SK-N-MC (cell line): ENCODE results near the gene CYB561.

Experiments used
- DNase-seq: peaks from one replicate; pipeline ENCODE4 v3.0.0-alpha.2; 2011; ENCODE audit warnings: low read depth, low spot score
- H3K27ac ChIP-seq: fragments of 200-600 bp; sonication (generic); 2 replicates; pipeline ENCODE4 v1.5.1; 2016; ENCODE audit warnings: mixed run types
- H3K36me3 ChIP-seq: fragments of 200-600 bp; sonication (generic); 2 replicates; pipeline ENCODE4 v1.6.1; 2017; ENCODE audit warnings: antibody characterized with exemption, low read length, mixed read lengths; ENCODE audit not compliant: insufficient read depth
- H3K4me3 ChIP-seq: fragments of 200-600 bp; sonication (generic); 2 replicates; pipeline ENCODE4 v1.5.1; 2016
- H3K9ac ChIP-seq: fragments of 200-600 bp; sonication (generic); 2 replicates; pipeline ENCODE4 v1.8.0; 2017; ENCODE audit warnings: mixed run types, mixed read lengths; ENCODE audit not compliant: insufficient read length
- H3K9me3 ChIP-seq: fragments of 200-600 bp; sonication (generic); 2 replicates; pipeline ENCODE4 v1.6.1; 2017; ENCODE audit warnings: low read depth, mild to moderate bottlenecking, antibody characterized with exemption, low read length, moderate library complexity, mixed read lengths
- EZH2 ChIP-seq: fragments of 200-600 bp; sonication (generic); IDR thresholded peaks from one replicate; pipeline ENCODE4 v1.6.1; 2017; ENCODE audit warnings: antibody characterized with exemption
- FOXP2 ChIP-seq: optimal IDR thresholded peaks from 2 replicates; pipeline ENCODE3; 2011; ENCODE audit warnings: mild to moderate bottlenecking, moderate library complexity; ENCODE audit not compliant: insufficient read depth; ENCODE audit errors: extremely low read length, control extremely low read depth
- POLR2AphosphoS5 ChIP-seq: IDR thresholded peaks from 2 replicates; pipeline ENCODE4 v1.6.1; 2012; ENCODE audit warnings: mild to moderate bottlenecking, low read depth, low read length, borderline replicate concordance

The CYB561 gene

DNA sequence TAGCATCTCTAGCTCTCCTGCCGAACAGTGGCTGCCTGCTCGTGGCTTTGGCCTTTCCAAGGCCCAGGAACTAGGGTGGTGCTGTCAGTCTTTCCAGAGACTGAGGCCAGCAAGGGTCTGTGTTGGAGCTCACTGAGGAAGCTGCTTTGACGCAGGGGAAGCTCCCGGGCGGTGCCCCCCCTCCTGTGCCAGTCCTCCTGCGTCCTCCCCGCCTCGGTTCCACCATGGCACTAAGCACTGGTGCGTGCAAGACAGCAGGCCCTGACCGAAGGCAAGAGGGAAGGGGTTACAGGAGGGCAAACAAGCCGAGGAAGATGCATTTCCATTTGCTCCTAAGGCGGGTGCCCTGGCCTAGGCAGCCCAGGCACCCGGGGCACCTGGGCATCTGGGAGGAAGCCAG lies 4.5 kb downstream of the CYB561 start:
- Histone ChIP-seq H3K27ac (no peak overlapping the region), H3K4me3 (no peak overlapping the region), H3K9me3 (no peaks in the 10 kb centered on the region), H3K9ac (no peak overlapping the region), H3K36me3 (no peaks in the 10 kb centered on the region)
- no peak for TF ChIP-seq EZH2
- no peak for TF ChIP-seq POLR2AphosphoS5
- no peak for TF ChIP-seq FOXP2
- DNase-seq, result no peak

DNA sequence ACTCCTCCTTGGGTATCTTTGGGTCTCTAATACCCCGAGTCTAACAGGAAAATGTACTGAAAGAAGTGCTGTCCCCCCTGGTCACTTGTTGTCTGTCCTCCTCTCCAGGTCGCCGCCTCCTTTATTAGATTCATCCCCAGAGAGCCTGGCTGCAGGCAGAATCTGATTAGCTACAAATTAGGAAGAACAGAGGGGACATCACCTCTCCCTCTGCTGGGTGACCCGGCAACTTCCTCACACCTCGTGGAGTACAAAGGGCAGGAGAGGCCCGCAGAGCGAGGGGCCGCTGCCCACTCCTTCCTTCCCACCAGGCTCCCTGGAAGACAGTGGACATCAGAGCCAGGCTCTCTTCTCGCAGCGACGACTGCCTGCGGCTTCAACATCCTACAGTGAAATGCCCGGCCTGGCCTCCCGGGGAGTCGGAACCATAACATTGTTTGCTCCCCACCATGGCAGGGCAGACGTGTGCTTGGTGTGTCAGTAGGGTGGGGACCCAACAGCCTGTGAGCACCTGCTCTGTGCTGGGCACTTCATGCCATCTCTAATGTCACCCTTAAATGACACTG lies 5.3 kb downstream of the CYB561 start:
- no peak for TF ChIP-seq FOXP2
- TF ChIP-seq POLR2AphosphoS5, result no peak
- no peak for TF ChIP-seq EZH2
- H3K9ac ChIP-seq, result no peak overlapping the region
- no peak overlapping the region for H3K4me3 ChIP-seq
- H3K9me3 ChIP-seq, result no peaks in the 10 kb centered on the region
- no peaks in the 10 kb centered on the region for H3K36me3 ChIP-seq
- no peak overlapping the region for H3K27ac ChIP-seq
- DNase-seq, result no peak

DNA sequence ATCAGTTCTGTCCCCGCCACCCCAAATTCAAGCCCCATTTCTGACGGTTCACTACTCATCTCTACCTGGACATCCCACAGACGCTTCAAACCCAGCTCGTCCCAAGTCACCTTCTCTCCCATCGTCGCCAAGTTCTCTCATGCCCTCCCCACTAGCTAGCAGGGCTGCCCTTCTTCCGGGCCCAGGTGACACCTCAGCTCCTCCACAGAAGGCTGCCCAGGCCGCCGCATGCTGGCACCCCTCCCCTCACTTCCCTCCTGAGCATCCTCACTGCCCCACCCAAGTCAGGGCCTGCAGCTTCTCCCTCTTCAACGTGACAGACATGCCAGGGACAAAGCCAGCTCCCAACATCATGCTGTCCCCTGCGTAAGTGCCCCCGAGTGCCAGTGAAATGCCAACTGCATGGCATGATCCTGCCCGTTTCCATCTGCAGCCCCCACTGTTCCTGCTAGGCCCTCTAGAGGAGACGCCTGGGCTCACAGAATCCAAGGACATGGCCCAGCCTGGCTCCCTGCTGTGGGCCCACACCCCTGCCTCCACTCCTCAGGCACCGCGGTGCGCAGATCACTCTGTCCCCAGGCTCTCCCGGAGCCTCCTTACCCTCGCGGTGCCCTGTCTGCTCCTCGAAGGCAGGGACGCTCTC lies 5.9 kb downstream of the CYB561 start:
- DNase-seq, result no peak
- no peak overlapping the region for H3K4me3 ChIP-seq
- H3K9me3 ChIP-seq, result no peaks in the 10 kb centered on the region
- no peak overlapping the region for H3K9ac ChIP-seq
- H3K36me3 ChIP-seq, result no peaks in the 10 kb centered on the region
- H3K27ac ChIP-seq, result no peak overlapping the region
- TF ChIP-seq FOXP2, result no peak

DNA sequence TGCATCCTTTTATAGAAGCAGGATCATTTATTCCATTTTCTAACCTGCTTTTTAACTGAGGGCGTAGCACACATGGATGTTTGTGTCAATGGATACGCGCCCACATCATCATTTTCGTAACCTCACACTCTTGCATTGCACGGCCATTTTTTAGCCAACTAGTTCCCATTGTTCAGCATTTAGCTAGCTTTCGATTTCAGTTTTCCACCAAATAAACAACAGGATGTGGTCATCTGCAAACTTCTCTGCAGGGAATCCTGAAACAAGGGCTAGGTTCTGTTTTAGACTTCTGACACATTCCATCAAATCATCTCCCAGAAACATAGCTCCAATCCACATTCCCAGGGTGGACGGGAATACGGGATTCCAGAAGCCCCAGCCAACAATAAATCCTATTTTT lies 6.4 kb downstream of the CYB561 start:
- no peak for TF ChIP-seq POLR2AphosphoS5
- no peak for TF ChIP-seq EZH2
- no peak for TF ChIP-seq FOXP2
- H3K27ac ChIP-seq, result no peak overlapping the region
- H3K9ac ChIP-seq, result no peak overlapping the region
- no peaks in the 10 kb centered on the region for H3K36me3 ChIP-seq
- no peak for DNase-seq
- H3K4me3 ChIP-seq, result no peak overlapping the region
- no peaks in the 10 kb centered on the region for H3K9me3 ChIP-seq

DNA sequence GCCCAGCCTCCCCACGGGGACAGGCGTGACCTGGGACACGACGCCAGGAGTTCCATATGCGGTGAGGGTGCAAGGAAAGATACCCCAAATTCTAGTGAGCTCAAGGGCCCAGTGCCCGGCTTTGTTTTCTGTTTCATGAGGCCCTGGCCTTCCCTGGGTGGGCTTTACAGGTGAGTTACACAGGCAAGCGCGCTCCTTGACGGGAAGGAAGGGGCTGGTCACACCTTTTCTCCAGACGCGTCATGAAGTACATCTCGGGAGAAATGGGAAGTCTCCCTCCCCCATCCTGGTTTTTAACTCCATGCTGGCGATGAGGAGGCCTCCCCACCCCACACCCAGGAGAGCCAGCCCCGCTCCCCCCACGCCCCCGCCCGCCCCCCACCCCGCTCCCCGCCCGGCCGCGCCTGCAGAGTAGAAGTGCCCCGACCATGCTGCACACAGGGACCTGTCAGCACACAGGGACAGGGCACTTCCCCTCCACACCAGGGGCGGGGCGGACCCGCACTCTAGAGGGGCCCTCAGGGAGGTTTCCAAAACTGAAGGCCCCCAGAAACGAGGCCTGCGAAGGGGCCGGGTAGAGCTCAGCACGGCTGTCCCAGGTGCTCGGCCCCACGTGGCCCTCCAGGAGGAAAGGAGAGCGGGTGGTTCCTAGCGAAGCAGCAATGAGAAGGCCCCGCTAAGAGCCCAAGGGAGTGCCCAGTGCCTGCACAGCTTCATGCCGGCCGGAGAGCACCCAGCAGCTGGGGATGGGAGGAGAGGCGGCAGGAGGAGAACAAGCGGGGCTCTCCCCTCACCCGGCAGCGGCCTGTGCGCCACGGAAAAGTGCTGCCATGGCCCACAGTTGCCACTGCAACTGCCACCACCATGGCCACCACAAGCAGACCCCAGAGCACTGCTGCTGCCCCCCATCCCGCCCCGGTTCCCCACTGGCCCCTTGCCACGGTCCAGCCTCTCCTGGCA lies 7.7 kb downstream of the CYB561 start:
- H3K36me3 ChIP-seq, result no peaks in the 10 kb centered on the region
- no peak overlapping the region for H3K4me3 ChIP-seq

DNA sequence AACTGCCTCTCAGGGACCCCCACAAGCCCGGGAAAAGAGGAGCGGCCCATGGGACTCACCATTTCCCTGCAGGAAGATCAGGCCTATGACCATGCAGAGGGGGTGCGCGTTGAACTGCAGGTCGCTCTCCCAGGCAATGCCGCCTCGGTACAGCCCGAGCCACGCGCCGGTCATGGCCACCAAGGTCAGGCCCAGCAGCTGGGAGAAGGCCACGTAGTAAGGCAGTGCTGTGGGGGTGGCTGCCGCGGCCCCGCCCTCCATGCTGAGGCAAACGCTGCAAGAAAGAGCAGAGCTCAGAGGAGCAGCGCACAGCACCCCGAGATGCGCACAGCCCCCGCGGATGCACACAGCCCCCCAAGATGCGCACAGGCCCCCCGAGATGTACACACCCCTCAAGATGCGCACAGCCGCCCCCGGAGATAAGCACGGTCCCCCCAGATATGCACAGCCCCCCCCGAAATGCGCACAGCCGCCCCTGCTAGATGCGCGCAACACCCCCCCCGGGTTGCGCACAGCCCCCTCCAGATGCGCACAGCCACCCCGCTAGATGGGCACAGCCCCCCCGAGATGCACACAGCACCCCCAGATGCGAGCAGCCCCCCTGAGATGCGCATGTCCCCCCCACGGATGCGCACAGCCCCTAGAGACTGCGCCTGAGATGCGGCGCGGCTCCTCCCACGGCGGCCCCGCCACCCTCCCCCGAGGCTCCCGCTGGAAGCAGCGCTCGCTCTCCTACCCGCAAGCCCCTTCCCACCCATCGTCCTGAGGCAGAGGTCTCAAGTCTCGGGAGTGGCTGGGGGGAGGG lies 8.6 kb downstream of the CYB561 start:
- TF ChIP-seq POLR2AphosphoS5 (no peak), FOXP2 (no peak), EZH2 (no peak)
- Histone ChIP-seq H3K27ac (no peak overlapping the region), H3K9ac (no peak overlapping the region), H3K9me3 (no peaks in the 10 kb centered on the region), H3K4me3 (no peak overlapping the region), H3K36me3 (no peaks in the 10 kb centered on the region)
- no peak for DNase-seq

More for the DNA sequence above, 7.7 kb downstream of the CYB561 start:
- DNase-seq, result no peak
- no peak overlapping the region for H3K27ac ChIP-seq
- H3K9me3 ChIP-seq, result no peaks in the 10 kb centered on the region
- no peak overlapping the region for H3K9ac ChIP-seq
- no peak for TF ChIP-seq FOXP2
- no peak for TF ChIP-seq EZH2
- TF ChIP-seq POLR2AphosphoS5, result no peak

DNA sequence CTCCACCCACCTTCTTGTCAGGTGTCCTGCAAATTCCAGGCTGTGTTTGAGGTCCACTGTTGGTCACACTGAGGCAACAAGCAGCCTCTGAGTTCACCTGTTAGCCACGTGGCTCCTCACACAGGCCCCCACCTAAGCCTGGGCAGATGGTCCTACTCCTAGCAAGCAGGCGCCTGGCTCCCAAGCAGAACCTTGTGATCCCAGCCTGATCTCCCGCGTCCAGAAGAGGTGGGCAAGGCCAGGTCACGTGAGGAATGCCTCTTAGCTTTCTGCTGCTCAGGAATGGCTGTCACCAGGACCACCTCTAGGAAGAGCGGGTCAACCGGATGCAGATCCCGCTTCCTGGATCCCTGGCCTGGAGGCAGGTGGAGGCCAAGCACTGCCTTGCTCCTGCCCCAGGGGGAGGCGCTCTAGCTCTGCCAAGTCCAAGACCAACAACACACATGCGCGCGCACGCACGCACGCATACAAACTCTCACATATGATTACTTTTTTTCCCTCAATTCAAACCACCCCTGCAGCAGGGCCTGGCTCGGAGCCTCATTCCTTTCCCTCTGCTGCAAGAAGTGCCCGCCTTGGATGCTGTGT lies 9.5 kb downstream of the CYB561 start:
- H3K36me3 ChIP-seq, result no peaks in the 10 kb centered on the region
- no peaks in the 10 kb centered on the region for H3K9me3 ChIP-seq
- H3K4me3 ChIP-seq, result no peak overlapping the region
- H3K9ac ChIP-seq, result no peak overlapping the region
- H3K27ac ChIP-seq, result no peak overlapping the region
- no peak for TF ChIP-seq POLR2AphosphoS5
- no peak for TF ChIP-seq FOXP2
- TF ChIP-seq EZH2, result no peak
- no peak for DNase-seq
